OCI-LY1 (cell line): Measurements from ENCODE around the gene ACAD10.

Experiments
- H2AFZ ChIP-seq: fragments of 200-600 bp; sonication (generic), shearing (Covaris generic); 2 replicates; pipeline ENCODE4 v1.6.0; 2014; ENCODE audit warnings: antibody characterized with exemption, mild to moderate bottlenecking, low read length
- H3F3A ChIP-seq: fragments of 200-600 bp; sonication (generic), shearing (Covaris generic); 2 replicates; pipeline ENCODE4 v1.6.0; 2014; ENCODE audit warnings: mild to moderate bottlenecking, antibody characterized with exemption, low read length, moderate library complexity; ENCODE audit not compliant: insufficient read depth
- H3K27ac ChIP-seq: fragments of 200-600 bp; sonication (generic); 2 replicates; pipeline ENCODE4 v1.5.1; 2014; ENCODE audit warnings: low read length, mixed run types, mild to moderate bottlenecking, low read depth; ENCODE audit not compliant: poor library complexity, severe bottlenecking
- H3K27me3 ChIP-seq: fragments of 200-600 bp; sonication (generic); 2 replicates; pipeline ENCODE4 v1.6.0; 2014; ENCODE audit warnings: antibody characterized with exemption, mild to moderate bottlenecking, low read length, moderate library complexity; ENCODE audit not compliant: insufficient read depth
- H3K36me3 ChIP-seq: fragments of 200-600 bp; sonication (generic); 2 replicates; pipeline ENCODE4 v1.6.1; 2014; ENCODE audit warnings: mild to moderate bottlenecking, antibody characterized with exemption, low read length, moderate library complexity, mixed read lengths; ENCODE audit not compliant: insufficient read depth
- H3K4me1 ChIP-seq: fragments of 200-600 bp; sonication (generic); 2 replicates; pipeline ENCODE4 v1.5.1; 2014; ENCODE audit warnings: mild to moderate bottlenecking, low read length, moderate library complexity; ENCODE audit not compliant: insufficient read depth, severe bottlenecking
- H3K4me2 ChIP-seq: fragments of 200-600 bp; sonication (generic), shearing (Covaris generic); 2 replicates; pipeline ENCODE4 v1.6.1; 2014; ENCODE audit warnings: low read length
- H3K4me3 ChIP-seq: fragments of 200-600 bp; sonication (generic); 2 replicates; pipeline ENCODE4 v1.5.1; 2014; ENCODE audit warnings: low read length, low read depth, mild to moderate bottlenecking, mixed read lengths; ENCODE audit not compliant: poor library complexity, severe bottlenecking
- H3K79me2 ChIP-seq: fragments of 200-600 bp; shearing (Covaris generic); 2 replicates; pipeline ENCODE4 v1.6.1; 2016; ENCODE audit warnings: mixed run types, low read length, mixed read lengths; ENCODE audit not compliant: insufficient read depth
- H3K9ac ChIP-seq: fragments of 200-600 bp; sonication (generic), shearing (Covaris generic); 2 replicates; pipeline ENCODE4 v1.6.1; 2014; ENCODE audit warnings: mild to moderate bottlenecking, low read length, mixed read lengths
- H3K9me2 ChIP-seq: fragments of 200-600 bp; sonication (generic), shearing (Covaris generic); 2 replicates; pipeline ENCODE4 v1.6.1; 2014; ENCODE audit warnings: low read depth, mild to moderate bottlenecking, low read length, mixed read lengths
- H3K9me3 ChIP-seq: fragments of 200-600 bp; shearing (Covaris generic); 2 replicates; pipeline ENCODE4 v1.6.1; 2014; ENCODE audit warnings: low read length, mixed read lengths
- H4K20me1 ChIP-seq: fragments of 200-600 bp; sonication (generic), shearing (Covaris generic); 2 replicates; pipeline ENCODE4 v1.6.0; 2016; ENCODE audit warnings: mild to moderate bottlenecking, low read length; ENCODE audit not compliant: insufficient read depth
- CTCF ChIP-seq: fragments of 200-600 bp; sonication (generic), shearing (Covaris generic); IDR thresholded peaks from 2 replicates; pipeline ENCODE4 v1.5.1; 2017; ENCODE audit warnings: mild to moderate bottlenecking, antibody characterized with exemption, low read length, moderate library complexity, mixed read lengths
- EZH2 ChIP-seq: fragments of 200-600 bp; sonication (generic), shearing (Covaris generic); IDR thresholded peaks from 2 replicates; pipeline ENCODE4 v1.8.0; 2017; ENCODE audit warnings: borderline replicate concordance, mixed run types, mild to moderate bottlenecking, antibody characterized with exemption, low read length, moderate library complexity, mixed read lengths

The ACAD10 gene

GRCh38 chr12:111728795-111729194, 42.9 kb downstream of the ACAD10 start:
- H3F3A ChIP-seq, result no peaks in the 10 kb centered on the region
- no peaks in the 10 kb centered on the region for H3K9me2 ChIP-seq
- H3K4me2 ChIP-seq, result no peak overlapping the region
- no peaks in the 10 kb centered on the region for H3K79me2 ChIP-seq
- TF ChIP-seq EZH2 (no peak), CTCF (no peak)
- no peak overlapping the region for H3K4me3 ChIP-seq
- no peaks in the 10 kb centered on the region for H3K36me3 ChIP-seq
- H3K9me3 ChIP-seq, result no peaks in the 10 kb centered on the region
- no peaks in the 10 kb centered on the region for H3K27me3 ChIP-seq
- H3K27ac ChIP-seq, result no peak overlapping the region
- no peak overlapping the region for H2AFZ ChIP-seq
- no peak overlapping the region for H3K9ac ChIP-seq
- no peaks in the 10 kb centered on the region for H4K20me1 ChIP-seq
- H3K4me1 ChIP-seq, result peaks cover 14% of the 10 kb centered on the region

GRCh38 chr12:111730420-111730819, 44.6 kb downstream of the ACAD10 start:
- peak overlapping the region; percentile 38; the same call in 1 of the 2 replicates for H3K9ac ChIP-seq
- H3K4me2 ChIP-seq, result peak overlapping the region; percentile 25; the same call in 1 of the 2 replicates
- H3K9me2 ChIP-seq, result no peaks in the 10 kb centered on the region
- H3K79me2 ChIP-seq, result no peaks in the 10 kb centered on the region
- H3K27ac ChIP-seq, result peak overlapping the region; percentile 84
- H3K36me3 ChIP-seq, result no peaks in the 10 kb centered on the region
- peaks cover 14% of the 10 kb centered on the region for H3K4me1 ChIP-seq
- H2AFZ ChIP-seq, result no peak overlapping the region
- H4K20me1 ChIP-seq, result no peaks in the 10 kb centered on the region
- TF ChIP-seq CTCF, result no peak
- no peak for TF ChIP-seq EZH2
- H3K27me3 ChIP-seq, result no peaks in the 10 kb centered on the region
- H3K4me3 ChIP-seq, result no peak overlapping the region
- H3F3A ChIP-seq, result no peaks in the 10 kb centered on the region
- H3K9me3 ChIP-seq, result no peaks in the 10 kb centered on the region

- no peaks in the 10 kb centered on the region for H3K27me3 ChIP-seq
- no peak overlapping the region for H3K4me3 ChIP-seq
- H2AFZ ChIP-seq, result no peak overlapping the region
- no peaks in the 10 kb centered on the region for H3K9me2 ChIP-seq
- H3K79me2 ChIP-seq, result no peaks in the 10 kb centered on the region
- H3K4me1 ChIP-seq, result peaks cover 14% of the 10 kb centered on the region
- no peaks in the 10 kb centered on the region for H3K9me3 ChIP-seq
- H3F3A ChIP-seq, result no peaks in the 10 kb centered on the region
- H3K9ac ChIP-seq, result no peak overlapping the region
- no peak overlapping the region for H3K27ac ChIP-seq
- H3K36me3 ChIP-seq, result no peaks in the 10 kb centered on the region
- no peak overlapping the region for H3K4me2 ChIP-seq
- TF ChIP-seq EZH2 (no peak), CTCF (no peak)
- no peaks in the 10 kb centered on the region for H4K20me1 ChIP-seq
These were observed 46.9 kb downstream of the ACAD10 start for GRCh38 chr12:111732786-111733185.
